ENCODE measurements around the gene MDP1.
"Not testable (repeated sequence)": the region's sequence is repeated elsewhere in the genome, so short reads cannot be mapped to it uniquely, and the experiment has no call there.

MDP1 gene

DNA sequence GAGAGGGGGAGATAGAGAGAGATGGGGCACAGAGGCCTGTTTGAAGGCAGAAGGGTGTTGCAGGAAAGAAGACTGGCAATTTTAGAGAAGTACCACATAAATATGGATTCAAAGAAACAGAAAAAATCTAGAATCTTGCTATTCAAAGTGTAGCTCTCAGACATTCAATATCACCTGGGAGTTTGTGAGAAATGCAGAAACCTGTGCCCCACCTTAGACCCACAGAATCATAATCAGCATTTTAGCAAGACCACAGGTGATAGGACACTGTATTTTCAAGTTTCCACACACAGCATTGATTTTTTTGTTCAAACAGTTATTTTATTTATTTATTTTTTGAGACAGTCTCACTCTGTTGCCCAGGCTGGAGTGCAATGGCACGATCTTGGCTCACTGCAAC, 13.0 kb upstream of the MDP1 start:
- no peaks in the 10 kb centered on the region for H3K9me2 ChIP-seq (replicated peaks; ENCODE audit: low read depth, low read length)
- H4K20me1 ChIP-seq (ENCODE audit: insufficient read depth, low read length, poor library complexity, severe bottlenecking) = no peaks in the 10 kb centered on the region
- TF ChIP-seq EZH2phosphoT487 (IDR thresholded peaks at IDR 0.05; ENCODE audit: borderline replicate concordance) = no peak
- TF ChIP-seq, protein P1, sequence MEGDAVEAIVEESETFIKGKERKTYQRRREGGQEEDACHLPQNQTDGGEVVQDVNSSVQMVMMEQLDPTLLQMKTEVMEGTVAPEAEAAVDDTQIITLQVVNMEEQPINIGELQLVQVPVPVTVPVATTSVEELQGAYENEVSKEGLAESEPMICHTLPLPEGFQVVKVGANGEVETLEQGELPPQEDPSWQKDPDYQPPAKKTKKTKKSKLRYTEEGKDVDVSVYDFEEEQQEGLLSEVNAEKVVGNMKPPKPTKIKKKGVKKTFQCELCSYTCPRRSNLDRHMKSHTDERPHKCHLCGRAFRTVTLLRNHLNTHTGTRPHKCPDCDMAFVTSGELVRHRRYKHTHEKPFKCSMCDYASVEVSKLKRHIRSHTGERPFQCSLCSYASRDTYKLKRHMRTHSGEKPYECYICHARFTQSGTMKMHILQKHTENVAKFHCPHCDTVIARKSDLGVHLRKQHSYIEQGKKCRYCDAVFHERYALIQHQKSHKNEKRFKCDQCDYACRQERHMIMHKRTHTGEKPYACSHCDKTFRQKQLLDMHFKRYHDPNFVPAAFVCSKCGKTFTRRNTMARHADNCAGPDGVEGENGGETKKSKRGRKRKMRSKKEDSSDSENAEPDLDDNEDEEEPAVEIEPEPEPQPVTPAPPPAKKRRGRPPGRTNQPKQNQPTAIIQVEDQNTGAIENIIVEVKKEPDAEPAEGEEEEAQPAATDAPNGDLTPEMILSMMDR (conservative IDR thresholded peaks at IDR 0.05; ENCODE audit: low read length) = no peak
- no peak overlapping the region for H3K4me3 ChIP-seq (ENCODE audit: low read length, poor library complexity, severe bottlenecking)
- no peaks in the 10 kb centered on the region for H3K36me3 ChIP-seq (ENCODE audit: insufficient read depth, low read length)
- H3K79me2 ChIP-seq (ENCODE audit: insufficient read depth, low read length) = peaks cover 55% of the 10 kb centered on the region
- H3F3A ChIP-seq (ENCODE audit: low read depth) = no peaks in the 10 kb centered on the region
- peaks cover 18% of the 10 kb centered on the region for H3K4me1 ChIP-seq (ENCODE audit: insufficient read depth, low read length, poor library complexity, severe bottlenecking)
- H2AFZ ChIP-seq (ENCODE audit: low read length) = no peak overlapping the region
- H3K4me2 ChIP-seq (ENCODE audit: low read depth, low read length, poor library complexity, severe bottlenecking) = no peak overlapping the region
- H3K27me3 ChIP-seq (ENCODE audit: insufficient read depth, low read length, poor library complexity, severe bottlenecking) = no peaks in the 10 kb centered on the region
- no peaks in the 10 kb centered on the region for H3K9me3 ChIP-seq (ENCODE audit: insufficient read depth, low read depth, low read length)
- H3K9ac ChIP-seq (ENCODE audit: low read depth, low read length, poor library complexity, severe bottlenecking) = no peak overlapping the region

DNA sequence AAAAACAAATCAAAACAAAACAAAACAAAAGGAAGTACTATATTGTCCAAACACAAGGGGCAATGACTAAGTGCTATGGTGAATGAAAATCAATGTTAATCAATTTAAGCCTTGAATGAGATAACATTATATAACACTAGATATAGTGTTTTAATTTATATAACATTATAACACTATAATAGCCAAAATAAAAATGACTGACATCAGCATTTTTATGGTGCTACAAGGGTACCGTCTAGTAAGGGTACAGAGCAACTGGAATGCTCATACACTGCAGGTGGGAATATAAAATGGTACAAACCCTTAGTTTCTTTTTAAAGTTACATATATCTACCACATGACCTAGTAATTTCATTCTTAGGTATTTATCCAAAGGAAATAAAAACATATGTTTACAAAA, 10.6 kb upstream of the MDP1 start:
- no peak overlapping the region for H3K9ac ChIP-seq (ENCODE audit: low read depth, low read length, poor library complexity, severe bottlenecking)
- H3K9me2 ChIP-seq (replicated peaks; ENCODE audit: low read depth, low read length) = no peaks in the 10 kb centered on the region
- no peak overlapping the region for H3K4me2 ChIP-seq (ENCODE audit: low read depth, low read length, poor library complexity, severe bottlenecking)
- no peaks in the 10 kb centered on the region for H3K9me3 ChIP-seq (ENCODE audit: insufficient read depth, low read depth, low read length)
- no peak overlapping the region for H2AFZ ChIP-seq (ENCODE audit: low read length)
- no peaks in the 10 kb centered on the region for H4K20me1 ChIP-seq (ENCODE audit: insufficient read depth, low read length, poor library complexity, severe bottlenecking)
- H3K4me3 ChIP-seq (ENCODE audit: low read length, poor library complexity, severe bottlenecking) = no peak overlapping the region
- H3K36me3 ChIP-seq (ENCODE audit: insufficient read depth, low read length) = no peaks in the 10 kb centered on the region
- H3F3A ChIP-seq (ENCODE audit: low read depth) = no peaks in the 10 kb centered on the region
- no peaks in the 10 kb centered on the region for H3K27me3 ChIP-seq (ENCODE audit: insufficient read depth, low read length, poor library complexity, severe bottlenecking)
- H3K4me1 ChIP-seq (ENCODE audit: insufficient read depth, low read length, poor library complexity, severe bottlenecking) = peaks cover 6% of the 10 kb centered on the region
- H3K79me2 ChIP-seq (ENCODE audit: insufficient read depth, low read length) = peaks cover 38% of the 10 kb centered on the region
- TF ChIP-seq EZH2phosphoT487 (IDR thresholded peaks at IDR 0.05; ENCODE audit: borderline replicate concordance) = no peak
- TF ChIP-seq, protein P1 (conservative IDR thresholded peaks at IDR 0.05; ENCODE audit: low read length) = no peak

DNA sequence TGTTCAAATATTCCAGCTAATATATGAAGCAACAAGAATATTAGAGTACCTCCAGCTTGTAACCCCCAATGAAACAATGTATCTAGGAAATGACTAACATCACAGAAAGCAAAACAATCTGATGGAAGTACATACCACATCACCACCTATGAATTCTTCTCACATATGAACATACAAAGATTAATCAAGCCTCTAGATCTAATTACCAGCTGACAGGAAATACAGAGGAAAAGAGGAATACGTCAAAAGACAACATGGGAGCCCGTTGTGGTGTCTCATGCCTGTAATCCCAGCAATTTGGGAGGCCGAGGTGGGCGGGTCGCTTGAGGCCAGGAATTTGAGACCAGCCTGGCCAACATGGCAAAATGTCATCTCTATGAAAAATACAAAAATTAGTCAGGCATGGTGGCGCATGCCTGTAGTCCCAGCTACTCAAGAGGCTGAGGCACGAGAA, 8.8 kb upstream of the MDP1 start:
- Histone ChIP-seq H3K4me3 (ENCODE audit: low read length, poor library complexity, severe bottlenecking) (no peak overlapping the region), H2AFZ (ENCODE audit: low read length) (no peak overlapping the region), H3K9me2 (replicated peaks; ENCODE audit: low read depth, low read length) (no peaks in the 10 kb centered on the region), H3K27me3 (ENCODE audit: insufficient read depth, low read length, poor library complexity, severe bottlenecking) (no peaks in the 10 kb centered on the region), H3K4me1 (ENCODE audit: insufficient read depth, low read length, poor library complexity, severe bottlenecking) (no peaks in the 10 kb centered on the region), H4K20me1 (ENCODE audit: insufficient read depth, low read length, poor library complexity, severe bottlenecking) (no peaks in the 10 kb centered on the region), H3K9me3 (ENCODE audit: insufficient read depth, low read depth, low read length) (no peaks in the 10 kb centered on the region), H3K9ac (ENCODE audit: low read depth, low read length, poor library complexity, severe bottlenecking) (no peak overlapping the region), H3K79me2 (ENCODE audit: insufficient read depth, low read length) (peaks cover 24% of the 10 kb centered on the region), H3K36me3 (ENCODE audit: insufficient read depth, low read length) (no peaks in the 10 kb centered on the region), H3F3A (ENCODE audit: low read depth) (no peaks in the 10 kb centered on the region), H3K4me2 (ENCODE audit: low read depth, low read length, poor library complexity, severe bottlenecking) (no peak overlapping the region)
- TF ChIP-seq EZH2phosphoT487 (IDR thresholded peaks at IDR 0.05; ENCODE audit: borderline replicate concordance) = no peak
- TF ChIP-seq, protein P1 (conservative IDR thresholded peaks at IDR 0.05; ENCODE audit: low read length) = no peak

DNA sequence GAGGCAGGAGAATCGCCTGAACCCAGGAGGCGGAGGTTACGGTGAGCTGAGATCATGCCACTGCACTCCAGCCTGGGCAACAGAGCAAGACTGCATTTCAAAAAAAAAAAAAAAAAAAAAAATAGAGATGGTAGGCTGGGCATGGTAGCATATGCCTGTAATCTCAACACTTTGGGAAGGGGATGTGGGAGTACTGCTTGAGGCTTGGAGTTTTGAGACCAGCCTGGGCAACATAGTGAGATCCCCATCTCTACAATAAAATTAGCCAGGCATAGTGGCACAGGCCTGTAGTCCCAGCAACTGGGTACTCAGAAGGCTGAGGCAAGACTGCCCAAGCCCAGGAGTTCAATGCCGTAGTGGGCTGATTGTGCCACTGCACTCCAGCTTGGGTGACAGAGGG, 7.1 kb upstream of the MDP1 start:
- H3K79me2 ChIP-seq (ENCODE audit: insufficient read depth, low read length) = peaks cover 19% of the 10 kb centered on the region; the same call in 1 of the 2 replicates
- not testable (repeated sequence) for H3K4me2 ChIP-seq (ENCODE audit: low read depth, low read length, poor library complexity, severe bottlenecking); H3K27me3 ChIP-seq (ENCODE audit: insufficient read depth, low read length, poor library complexity, severe bottlenecking); H3K9me2 ChIP-seq (replicated peaks; ENCODE audit: low read depth, low read length); H3F3A ChIP-seq (ENCODE audit: low read depth); H3K9me3 ChIP-seq (ENCODE audit: insufficient read depth, low read depth, low read length); H3K36me3 ChIP-seq (ENCODE audit: insufficient read depth, low read length); H3K4me3 ChIP-seq (ENCODE audit: low read length, poor library complexity, severe bottlenecking); H2AFZ ChIP-seq (ENCODE audit: low read length); H4K20me1 ChIP-seq (ENCODE audit: insufficient read depth, low read length, poor library complexity, severe bottlenecking); H3K4me1 ChIP-seq (ENCODE audit: insufficient read depth, low read length, poor library complexity, severe bottlenecking); H3K9ac ChIP-seq (ENCODE audit: low read depth, low read length, poor library complexity, severe bottlenecking)
